HEK293T (cell line): ENCODE data around the gene TEKT3.

Experiments
- CTCF ChIA-PET: fragments of 350-600 bp; formaldehyde crosslinking; extraction: SDS; loops from one replicate; lab custom pipeline; 2021; ENCODE audit warnings: antibody characterized with exemption, inconsistent platforms; lab: Yijun Ruan, JAX
- POLR2A ChIA-PET: fragments of 350-600 bp; formaldehyde crosslinking; extraction: SDS; loops from one replicate; lab custom pipeline; 2020; ENCODE audit warnings: antibody characterized with exemption, inconsistent platforms; lab: Yijun Ruan, JAX
- DNase-seq: peaks from one replicate; pipeline ENCODE4 v3.0.0; 2012; ENCODE audit warnings: mixed read lengths; ENCODE audit errors: extremely low spot score
- ARNT ChIP-seq: fragments of 450-650 bp; IDR thresholded peaks from 2 replicates; pipeline ENCODE4 v1.6.1; 2017; ENCODE audit warnings: mild to moderate bottlenecking
- BHLHE40 ChIP-seq: fragments of 450-650 bp; IDR thresholded peaks from 2 replicates; pipeline ENCODE4 v1.6.1; 2016; ENCODE audit warnings: mild to moderate bottlenecking, moderate library complexity, borderline replicate concordance
- CTBP1 ChIP-seq: fragments of 450-650 bp; IDR thresholded peaks from 2 replicates; pipeline ENCODE4 v1.6.1; 2016; ENCODE audit warnings: borderline replicate concordance
- FOXA1 ChIP-seq: fragments of 450-650 bp; IDR thresholded peaks from 2 replicates; pipeline ENCODE4 v1.6.1; 2016; ENCODE audit warnings: mild to moderate bottlenecking
- FOXK2 ChIP-seq: fragments of 450-650 bp; IDR thresholded peaks from 2 replicates; pipeline ENCODE4 v1.6.1; 2016; ENCODE audit warnings: mild to moderate bottlenecking
- FOXM1 ChIP-seq: fragments of 450-650 bp; IDR thresholded peaks from 2 replicates; pipeline ENCODE4 v1.6.1; 2017; ENCODE audit warnings: mild to moderate bottlenecking, borderline replicate concordance
- HDGF ChIP-seq: fragments of 450-650 bp; IDR thresholded peaks from 2 replicates; pipeline ENCODE4 v1.6.1; 2017; ENCODE audit warnings: antibody characterized with exemption, borderline replicate concordance
- L3MBTL2 ChIP-seq: fragments of 450-650 bp; conservative IDR thresholded peaks from 2 replicates; pipeline ENCODE4 v1.6.1; 2016; ENCODE audit warnings: mild to moderate bottlenecking
- LEF1 ChIP-seq: fragments of 450-650 bp; IDR thresholded peaks from 2 replicates; pipeline ENCODE4 v1.6.1; 2017; ENCODE audit warnings: mild to moderate bottlenecking, borderline replicate concordance
- NFRKB ChIP-seq: fragments of 450-650 bp; IDR thresholded peaks from 2 replicates; pipeline ENCODE4 v1.6.1; 2016; ENCODE audit warnings: mild to moderate bottlenecking, moderate library complexity
- PKNOX1 ChIP-seq: fragments of 450-650 bp; IDR thresholded peaks from 2 replicates; pipeline ENCODE4 v1.6.1; 2016
- SP1 ChIP-seq: fragments of 450-650 bp; IDR thresholded peaks from 2 replicates; pipeline ENCODE4 v1.6.1; 2017
- SUZ12 ChIP-seq: fragments of 450-650 bp; IDR thresholded peaks from 2 replicates; pipeline ENCODE4 v1.6.1; 2016; ENCODE audit warnings: mild to moderate bottlenecking
- TARDBP ChIP-seq: fragments of 450-650 bp; IDR thresholded peaks from 2 replicates; pipeline ENCODE4 v1.6.1; 2016
- ZNF384 ChIP-seq: fragments of 450-650 bp; IDR thresholded peaks from 2 replicates; pipeline ENCODE4 v1.6.1; 2016

Gene TEKT3

DNA sequence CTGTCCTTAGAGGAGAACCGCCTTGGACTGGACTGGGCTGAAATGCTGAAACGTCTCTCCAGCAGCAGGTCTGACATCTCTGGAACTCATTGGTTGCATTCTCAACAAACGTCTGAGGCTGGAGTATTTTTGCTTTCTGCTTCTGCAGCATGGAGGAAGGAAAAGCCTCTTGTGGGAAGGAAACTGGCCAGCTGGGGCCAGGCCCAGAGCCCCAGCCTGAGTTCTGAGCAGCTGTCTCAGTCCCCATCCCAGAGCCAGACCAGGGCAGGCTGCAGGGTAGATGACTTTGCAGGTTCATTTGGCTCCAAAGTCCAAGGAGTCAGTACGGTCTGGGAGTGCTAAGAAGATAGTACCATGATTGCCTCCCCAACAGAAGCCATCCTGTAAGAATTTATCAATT, 18.3 kb downstream of the TEKT3 start:
- no peak for DNase-seq
- ChIA-PET POLR2A (no interaction called here), CTCF (no interaction called here)
- TF ChIP-seq LEF1 = no peak
- TF ChIP-seq TARDBP = no peak
- no peak for TF ChIP-seq SUZ12

- POLR2A ChIA-PET = no interaction called here
- no peak for DNase-seq
- CTCF ChIA-PET = no interaction called here
- TF ChIP-seq ZNF384 (no peak), SP1 (no peak), CTBP1 (no peak), FOXK2 (no peak), HDGF (no peak)
Measured at GRCh38 chr17:15321556-15322251, 19.7 kb downstream of the TEKT3 start.

DNA sequence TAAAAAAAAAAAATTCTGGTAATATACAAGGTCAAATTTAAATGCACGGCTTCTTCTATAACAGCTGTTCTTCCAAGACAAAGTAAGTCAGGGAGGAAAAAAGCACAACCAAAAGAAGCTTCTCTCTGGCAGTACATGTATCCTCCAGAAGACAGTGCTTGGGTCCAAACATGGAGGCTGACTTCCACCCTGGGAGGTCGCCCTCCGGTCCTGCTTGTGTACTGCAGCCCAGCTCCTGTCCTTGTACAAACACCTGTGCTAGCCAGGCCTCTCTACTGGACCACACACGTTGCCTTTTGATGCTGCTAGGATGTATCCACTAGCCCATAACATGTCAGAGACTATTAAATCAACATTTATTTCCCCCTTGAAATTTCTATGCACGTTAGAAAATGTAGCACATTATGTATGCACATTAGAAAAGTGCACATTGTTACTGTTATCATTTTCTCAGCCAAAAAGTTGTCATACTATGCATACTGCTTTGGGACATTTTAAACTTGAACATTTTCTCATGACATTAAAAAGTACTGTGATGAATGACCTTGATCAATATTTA, 21.9 kb downstream of the TEKT3 start:
- TF ChIP-seq FOXK2 = no peak
- no peak for TF ChIP-seq LEF1
- TF ChIP-seq FOXM1 = no peak
- no peak for TF ChIP-seq BHLHE40
- no peak for TF ChIP-seq L3MBTL2
- no peak for TF ChIP-seq NFRKB
- no peak for TF ChIP-seq FOXA1
- TF ChIP-seq ZNF384 = no peak
- TF ChIP-seq HDGF = no peak
- TF ChIP-seq ARNT = no peak
- no peak for TF ChIP-seq SUZ12
- no peak for TF ChIP-seq PKNOX1
- DNase-seq = no peak
- CTCF ChIA-PET = no interaction called here
- POLR2A ChIA-PET = no interaction called here

GRCh38 chr17:15311996-15312395, 29.4 kb downstream of the TEKT3 start:
- no peak for TF ChIP-seq ZNF384
- TF ChIP-seq FOXK2 = no peak
- no peak for TF ChIP-seq L3MBTL2
- TF ChIP-seq ARNT = no peak
- no peak for TF ChIP-seq TARDBP
- TF ChIP-seq SP1 = no peak
- TF ChIP-seq PKNOX1 = no peak
- TF ChIP-seq FOXA1 = no peak
- TF ChIP-seq FOXM1 = no peak
- no peak for TF ChIP-seq BHLHE40
- no peak for TF ChIP-seq CTBP1
- TF ChIP-seq LEF1 = no peak
- POLR2A ChIA-PET = no interaction called here
- DNase-seq = no peak
- CTCF ChIA-PET = no interaction called here

DNA sequence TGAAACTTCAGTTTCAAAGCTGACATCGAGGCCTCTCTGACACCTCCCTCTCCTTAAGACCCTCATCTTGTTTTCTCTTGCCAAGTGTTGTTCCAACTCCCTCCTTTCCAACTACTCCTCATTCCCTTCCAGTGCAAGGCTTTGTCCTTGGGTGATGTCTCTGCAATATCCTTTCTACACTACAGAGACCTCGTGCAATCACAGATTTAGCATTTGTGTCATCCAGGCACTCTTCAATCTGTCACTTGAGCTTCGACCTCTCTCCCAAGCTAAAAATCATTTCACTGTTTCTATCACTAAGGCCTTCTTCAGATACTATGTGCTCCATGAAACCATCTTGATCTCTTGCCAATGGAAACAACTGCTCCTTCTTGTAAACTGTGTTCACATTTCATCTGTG, 31.6 kb downstream of the TEKT3 start:
- no peak for DNase-seq
- ChIA-PET POLR2A (no interaction called here), CTCF (no interaction called here)
- TF ChIP-seq SUZ12 (no peak), BHLHE40 (no peak), FOXM1 (no peak), FOXA1 (no peak), ZNF384 (no peak), ARNT (no peak), CTBP1 (no peak), PKNOX1 (no peak), HDGF (no peak), L3MBTL2 (no peak), LEF1 (no peak), NFRKB (no peak), SP1 (no peak)

DNA sequence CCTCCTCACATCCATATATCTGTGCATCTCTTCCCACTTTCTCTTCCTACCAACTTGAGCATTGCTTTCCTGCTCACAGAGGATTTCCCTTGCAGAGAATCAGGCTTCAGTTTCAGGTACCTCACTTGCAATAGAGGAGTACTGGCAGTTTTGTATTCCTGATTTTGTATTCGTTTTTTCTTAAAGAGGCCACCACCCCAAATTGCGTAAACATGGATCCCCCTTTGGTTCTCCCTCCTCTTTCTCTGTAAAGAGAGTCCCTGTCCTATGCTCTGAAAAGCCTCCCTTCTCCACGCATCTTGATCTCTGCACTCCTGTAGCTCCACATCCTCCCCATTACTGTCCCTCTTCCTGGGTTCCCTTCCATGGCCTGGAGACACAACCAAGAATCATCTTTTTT, 32.2 kb downstream of the TEKT3 start:
- no peak for TF ChIP-seq PKNOX1
- TF ChIP-seq NFRKB = no peak
- TF ChIP-seq ARNT = no peak
- no peak for TF ChIP-seq FOXA1
- POLR2A ChIA-PET = no interaction called here
- CTCF ChIA-PET = no interaction called here
- DNase-seq = no peak
